HepG2 (cell line): Measurements from ENCODE around the gene BCAT1. TPM values are rescaled to one million over a fixed set of nuclear protein-coding genes. Genes with fewer than 3 reads are reported as not detected.
A peak's percentile ranks its signal among the peaks of the same experiment; 100 is the strongest.

Experiments
- CAMTA2 ChIP-seq: sonication (generic); formaldehyde crosslinking; IDR thresholded peaks from 2 replicates; pipeline ENCODE4 v1.4.0; 2020; ENCODE audit warnings: mild to moderate bottlenecking, missing genetic modification reagents, borderline replicate concordance
- CCDC6 ChIP-seq: sonication (generic); formaldehyde crosslinking; IDR thresholded peaks from 2 replicates; pipeline ENCODE4 v1.8.1; 2022; ENCODE audit warnings: mild to moderate bottlenecking, missing genetic modification reagents, moderate library complexity
- CENPT ChIP-seq: sonication (generic); formaldehyde crosslinking; IDR thresholded peaks from 2 replicates; pipeline ENCODE4 v1.8.0; 2022; ENCODE audit warnings: low read depth, mild to moderate bottlenecking, moderate library complexity, missing genetic modification reagents
- HNF4A ChIP-seq: sonication (generic); formaldehyde crosslinking; IDR thresholded peaks from 2 replicates; pipeline ENCODE4 v1.4.0; 2020; ENCODE audit warnings: missing genetic modification reagents
- HOXA5 ChIP-seq: sonication (generic); formaldehyde crosslinking; IDR thresholded peaks from 2 replicates; pipeline ENCODE4 v1.4.0; 2020; ENCODE audit warnings: missing genetic modification reagents
- MAFG ChIP-seq: sonication (generic); formaldehyde crosslinking; IDR thresholded peaks from 2 replicates; pipeline ENCODE4 v1.5.1; 2020; ENCODE audit warnings: mild to moderate bottlenecking, missing genetic modification reagents
- MAX ChIP-seq: IDR thresholded peaks from 2 replicates; pipeline ENCODE4 v1.6.1; 2012; ENCODE audit warnings: inconsistent platforms
- MBD4 ChIP-seq: IDR thresholded peaks from 2 replicates; pipeline ENCODE4 v1.6.1; 2012; ENCODE audit warnings: low read length, inconsistent platforms, borderline replicate concordance
- NCOR1 ChIP-seq: fragments of 200-600 bp; sonication (generic); IDR thresholded peaks from 2 replicates; pipeline ENCODE4 v1.7.0; 2017; ENCODE audit warnings: antibody characterized with exemption, low read length, borderline replicate concordance
- NFYB ChIP-seq: sonication (generic); formaldehyde crosslinking; IDR thresholded peaks from 2 replicates; pipeline ENCODE4 v1.4.0; 2020; ENCODE audit warnings: missing genetic modification reagents
- NPAS2 ChIP-seq: sonication (generic); formaldehyde crosslinking; IDR thresholded peaks from 2 replicates; pipeline ENCODE4 v1.8.0; 2022; ENCODE audit warnings: mild to moderate bottlenecking, missing genetic modification reagents, borderline replicate concordance
- RFX1 ChIP-seq: fragments of 450-650 bp; IDR thresholded peaks from 2 replicates; pipeline ENCODE4 v1.6.1; 2017
- SIN3B ChIP-seq: fragments of 150-350 bp; IDR thresholded peaks from 2 replicates; pipeline ENCODE4 v1.6.1; 2014; ENCODE audit warnings: low read length
- SOX13 ChIP-seq, 3 experiments: fragments of 450-650 bp in 1 of 3; sonication (generic) in 1 of 3; formaldehyde crosslinking in 1 of 3; IDR thresholded peaks in 2 of 3; conservative IDR thresholded peaks in 1 of 3; 2 replicates each; pipeline versions ENCODE4 v1.5.0 to v1.6.1; 2016 to 2020; ENCODE audit warnings: antibody characterized with exemption in 1 of 3, mild to moderate bottlenecking in 1 of 3, missing compliant biosample characterization in 1 of 3, missing genetic modification reagents in 1 of 3, moderate library complexity in 1 of 3
- TAF1 ChIP-seq: sonication (generic); formaldehyde crosslinking; IDR thresholded peaks from 2 replicates; pipeline ENCODE4 v1.4.0; 2020; ENCODE audit warnings: missing genetic modification reagents
- ZFP36 ChIP-seq: fragments of 150-350 bp; IDR thresholded peaks from 2 replicates; pipeline ENCODE4 v1.6.1; 2018; ENCODE audit warnings: borderline replicate concordance, low read length, low read depth; ENCODE audit not compliant: partially characterized antibody
- ZNF260 ChIP-seq: sonication (generic); formaldehyde crosslinking; IDR thresholded peaks from 2 replicates; pipeline ENCODE4 v1.4.0; 2020; ENCODE audit warnings: missing genetic modification reagents, low read depth, mild to moderate bottlenecking, borderline replicate concordance
- ZNF281 ChIP-seq: sonication (generic); formaldehyde crosslinking; IDR thresholded peaks from 2 replicates; pipeline ENCODE4 v1.4.0; 2020; ENCODE audit warnings: missing genetic modification reagents, borderline replicate concordance
- ZNF564 ChIP-seq: sonication (generic); formaldehyde crosslinking; IDR thresholded peaks from 2 replicates; pipeline ENCODE4 v1.8.1; 2023; ENCODE audit warnings: mild to moderate bottlenecking, missing genetic modification reagents
- polyA plus RNA-seq, 8 experiments: library from polyadenylated mRNA; depleted of rRNA in 3 of 8; stranded (reverse) in 7 of 8; unstranded in 1 of 8; fragments of >200 nt; fragmentation: Illumina TruSeq in 4 of 8; extraction: Trizol in 4 of 8; gene quantifications; 2 replicates each; pipeline versions ENCODE4 v1.2.1 to v1.2.3, GENCODE V29; 2011 to 2016; ENCODE audit warnings: low read depth in 4 of 8, missing spikeins in 1 of 8, mixed read lengths in 1 of 8; ENCODE audit not compliant: insufficient read depth in 1 of 8
- total RNA-seq, 5 experiments: library from RNA; depleted of rRNA; stranded (reverse); fragments of >200 nt; fragmentation: Illumina TruSeq; extraction: Trizol; gene quantifications; 2 replicates each; pipeline ENCODE4 v1.2.3, GENCODE V29; 2016; ENCODE audit warnings: low read depth in 1 of 5
- TF ChIP-seq, protein P1 (sequence below): IDR thresholded peaks from 2 replicates; pipeline ENCODE4 v1.6.1; 2016; ENCODE audit warnings: mild to moderate bottlenecking
- TF ChIP-seq, protein P2 (sequence below): sonication (generic); formaldehyde crosslinking; IDR thresholded peaks from 2 replicates; pipeline ENCODE4 v1.5.0; 2020; ENCODE audit warnings: missing genetic modification reagents
- TF ChIP-seq, protein P3 (sequence below): sonication (generic); formaldehyde crosslinking; IDR thresholded peaks from 2 replicates; pipeline ENCODE4 v1.5.1; 2020; ENCODE audit warnings: missing genetic modification reagents, mild to moderate bottlenecking, borderline replicate concordance

BCAT1 gene
- total and polyA plus RNA-seq, 2 of the 13 experiments (the other 11 are each of a cell fraction or from before 2014, with no cell fraction given), result 8.0 to 75.5 TPM

DNA sequence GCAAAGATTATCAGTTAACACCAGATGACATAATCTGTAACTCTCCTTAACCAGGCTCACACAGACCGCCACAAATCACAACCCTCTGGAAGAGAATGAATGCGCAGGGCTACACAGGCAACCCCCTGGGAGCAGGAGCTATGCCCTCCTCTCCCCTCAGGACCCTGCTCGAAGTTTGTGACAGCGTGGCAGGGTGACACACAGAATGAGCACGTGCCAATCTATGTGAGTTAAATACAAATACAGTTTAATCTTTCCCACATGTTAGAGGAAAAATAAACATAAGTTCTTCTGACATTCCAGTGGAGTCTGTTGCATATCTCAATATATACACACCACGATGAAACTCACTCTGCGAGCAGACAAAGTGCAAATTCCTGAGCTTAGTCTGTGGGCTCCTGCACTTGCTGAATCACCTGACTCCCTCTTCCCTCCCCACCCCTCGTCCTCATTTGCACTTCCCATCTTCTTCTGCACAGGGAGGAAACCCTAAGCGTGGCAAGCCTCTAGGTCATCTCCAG, 37.6 kb downstream of the BCAT1 start (continued):
- TF ChIP-seq, protein P1, sequence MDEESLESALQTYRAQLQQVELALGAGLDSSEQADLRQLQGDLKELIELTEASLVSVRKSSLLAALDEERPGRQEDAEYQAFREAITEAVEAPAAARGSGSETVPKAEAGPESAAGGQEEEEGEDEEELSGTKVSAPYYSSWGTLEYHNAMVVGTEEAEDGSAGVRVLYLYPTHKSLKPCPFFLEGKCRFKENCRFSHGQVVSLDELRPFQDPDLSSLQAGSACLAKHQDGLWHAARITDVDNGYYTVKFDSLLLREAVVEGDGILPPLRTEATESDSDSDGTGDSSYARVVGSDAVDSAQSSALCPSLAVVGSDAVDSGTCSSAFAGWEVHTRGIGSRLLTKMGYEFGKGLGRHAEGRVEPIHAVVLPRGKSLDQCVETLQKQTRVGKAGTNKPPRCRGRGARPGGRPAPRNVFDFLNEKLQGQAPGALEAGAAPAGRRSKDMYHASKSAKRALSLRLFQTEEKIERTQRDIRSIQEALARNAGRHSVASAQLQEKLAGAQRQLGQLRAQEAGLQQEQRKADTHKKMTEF (CRISPR knock-in tag), result 0 out of 2 replicates have a peak, but pooled peaks have one; percentile 41
- TF ChIP-seq SIN3B (no peak), TAF1 (CRISPR knock-in tag) (no peak), ZNF260 (CRISPR knock-in tag) (no peak), RFX1 (no peak), MBD4 (no peak), CAMTA2 (CRISPR knock-in tag) (no peak), HOXA5 (CRISPR knock-in tag) (no peak), CCDC6 (CRISPR knock-in tag) (no peak), MAFG (CRISPR knock-in tag) (no peak), ZFP36 (no peak), ZNF281 (0 out of 2 replicates have a peak, but pooled peaks have one; percentile 8), HNF4A (CRISPR knock-in tag) (peak; percentile 88), NCOR1 (peak; percentile 85; the same call in 1 of the 2 replicates), ZNF564 (CRISPR knock-in tag) (no peak), MAX (peak; percentile 63; the same call in 1 of the 2 replicates), NPAS2 (CRISPR knock-in tag) (no peak), NFYB (CRISPR knock-in tag) (no peak), SOX13 (IDR thresholded peaks at IDR 0.05) (no peak), SOX13 (CRISPR knock-in tag; conservative IDR thresholded peaks at IDR 0.05 in 1 of 2, IDR thresholded peaks at IDR 0.05 in 1 of 2) (peak in 1 of 2 experiments; percentile 35; a peak in 1 of 4 replicates), CENPT (no peak)
- TF ChIP-seq, protein P2, sequence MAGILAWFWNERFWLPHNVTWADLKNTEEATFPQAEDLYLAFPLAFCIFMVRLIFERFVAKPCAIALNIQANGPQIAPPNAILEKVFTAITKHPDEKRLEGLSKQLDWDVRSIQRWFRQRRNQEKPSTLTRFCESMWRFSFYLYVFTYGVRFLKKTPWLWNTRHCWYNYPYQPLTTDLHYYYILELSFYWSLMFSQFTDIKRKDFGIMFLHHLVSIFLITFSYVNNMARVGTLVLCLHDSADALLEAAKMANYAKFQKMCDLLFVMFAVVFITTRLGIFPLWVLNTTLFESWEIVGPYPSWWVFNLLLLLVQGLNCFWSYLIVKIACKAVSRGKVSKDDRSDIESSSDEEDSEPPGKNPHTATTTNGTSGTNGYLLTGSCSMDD (CRISPR knock-in tag), result no peak
- TF ChIP-seq, protein P3, sequence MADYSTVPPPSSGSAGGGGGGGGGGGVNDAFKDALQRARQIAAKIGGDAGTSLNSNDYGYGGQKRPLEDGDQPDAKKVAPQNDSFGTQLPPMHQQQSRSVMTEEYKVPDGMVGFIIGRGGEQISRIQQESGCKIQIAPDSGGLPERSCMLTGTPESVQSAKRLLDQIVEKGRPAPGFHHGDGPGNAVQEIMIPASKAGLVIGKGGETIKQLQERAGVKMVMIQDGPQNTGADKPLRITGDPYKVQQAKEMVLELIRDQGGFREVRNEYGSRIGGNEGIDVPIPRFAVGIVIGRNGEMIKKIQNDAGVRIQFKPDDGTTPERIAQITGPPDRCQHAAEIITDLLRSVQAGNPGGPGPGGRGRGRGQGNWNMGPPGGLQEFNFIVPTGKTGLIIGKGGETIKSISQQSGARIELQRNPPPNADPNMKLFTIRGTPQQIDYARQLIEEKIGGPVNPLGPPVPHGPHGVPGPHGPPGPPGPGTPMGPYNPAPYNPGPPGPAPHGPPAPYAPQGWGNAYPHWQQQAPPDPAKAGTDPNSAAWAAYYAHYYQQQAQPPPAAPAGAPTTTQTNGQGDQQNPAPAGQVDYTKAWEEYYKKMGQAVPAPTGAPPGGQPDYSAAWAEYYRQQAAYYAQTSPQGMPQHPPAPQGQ (CRISPR knock-in tag), result no peak
